ENCODE data around the gene ADAP1.

DNA sequence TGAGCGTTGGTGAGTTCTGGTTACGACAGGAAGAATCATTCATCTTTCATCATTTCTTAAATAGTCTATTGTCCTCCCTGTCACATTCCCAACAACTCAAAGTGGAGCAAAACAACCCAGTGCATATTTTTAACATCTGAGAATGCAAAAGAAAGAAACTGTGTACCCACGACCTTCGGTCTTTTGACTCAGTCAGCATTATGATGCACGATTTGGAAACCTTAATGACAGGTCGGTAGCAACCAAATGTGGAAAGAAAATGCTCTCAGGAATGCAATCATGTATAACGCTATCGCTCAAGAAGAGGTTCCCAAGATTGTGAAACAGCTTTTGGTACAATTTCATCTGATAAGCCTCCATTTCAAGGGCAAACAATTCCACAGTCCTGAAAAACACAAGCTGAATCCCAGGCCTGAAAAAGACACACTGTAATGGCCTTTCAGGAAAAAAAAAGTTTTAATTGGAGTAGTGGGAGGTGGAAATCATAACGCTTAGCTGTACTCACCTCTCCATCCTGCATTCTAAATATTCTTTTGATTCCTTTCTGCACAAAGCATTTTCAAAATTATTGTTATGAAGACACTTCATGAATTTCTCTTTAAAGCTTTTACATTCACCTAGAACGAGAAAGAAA lies 18.3 kb upstream of the ADAP1 start:
- TF ChIP-seq, protein P1, sequence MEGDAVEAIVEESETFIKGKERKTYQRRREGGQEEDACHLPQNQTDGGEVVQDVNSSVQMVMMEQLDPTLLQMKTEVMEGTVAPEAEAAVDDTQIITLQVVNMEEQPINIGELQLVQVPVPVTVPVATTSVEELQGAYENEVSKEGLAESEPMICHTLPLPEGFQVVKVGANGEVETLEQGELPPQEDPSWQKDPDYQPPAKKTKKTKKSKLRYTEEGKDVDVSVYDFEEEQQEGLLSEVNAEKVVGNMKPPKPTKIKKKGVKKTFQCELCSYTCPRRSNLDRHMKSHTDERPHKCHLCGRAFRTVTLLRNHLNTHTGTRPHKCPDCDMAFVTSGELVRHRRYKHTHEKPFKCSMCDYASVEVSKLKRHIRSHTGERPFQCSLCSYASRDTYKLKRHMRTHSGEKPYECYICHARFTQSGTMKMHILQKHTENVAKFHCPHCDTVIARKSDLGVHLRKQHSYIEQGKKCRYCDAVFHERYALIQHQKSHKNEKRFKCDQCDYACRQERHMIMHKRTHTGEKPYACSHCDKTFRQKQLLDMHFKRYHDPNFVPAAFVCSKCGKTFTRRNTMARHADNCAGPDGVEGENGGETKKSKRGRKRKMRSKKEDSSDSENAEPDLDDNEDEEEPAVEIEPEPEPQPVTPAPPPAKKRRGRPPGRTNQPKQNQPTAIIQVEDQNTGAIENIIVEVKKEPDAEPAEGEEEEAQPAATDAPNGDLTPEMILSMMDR (conservative IDR thresholded peaks at IDR 0.05; ENCODE audit: low read length), result no peak
- no peak for TF ChIP-seq EZH2phosphoT487 (IDR thresholded peaks at IDR 0.05; ENCODE audit: borderline replicate concordance, low read depth, low read length)

All from OCI-LY7 (cell line).